Heart left ventricle (tissue), 16 donors: Measurements from ENCODE around the gene CT47C1. TPM values are rescaled to one million over a fixed set of nuclear protein-coding genes. Genes with fewer than 3 reads are reported as not detected.

Source experiments
- ATAC-seq, 4 donors: fragments of 200-7000 bp; cut with Tn5 transposase; one replicate each; pipeline ENCODE4 v1.9.1; 2020 to 2022; ENCODE audit warnings: moderate library complexity in 4 of 4, mild to moderate bottlenecking in 3 of 4, moderate number of reproducible peaks in 1 of 4
- DNase-seq, 5 donors: peaks; one replicate each; pipeline ENCODE4 v3.0.0-alpha.2; 2020
- H3K27ac ChIP-seq, 12 donors: fragments of 200-600 bp; sonication (generic) in 4 of 12; one replicate each; pipeline versions ENCODE4 v1.5.0 to v1.8.0; 2016 to 2022; ENCODE audit warnings: mild to moderate bottlenecking in 2 of 12
- H3K27me3 ChIP-seq, 9 donors: fragments of 200-600 bp; sonication (generic) in 2 of 9; one replicate each; pipeline versions ENCODE4 v1.5.1 to v1.8.0; 2016 to 2022; ENCODE audit warnings: mild to moderate bottlenecking in 3 of 9
- H3K36me3 ChIP-seq, 9 donors: fragments of 200-600 bp; sonication (generic) in 2 of 9; one replicate each; pipeline versions ENCODE4 v1.5.0 to v1.8.0; 2018 to 2022; ENCODE audit warnings: mild to moderate bottlenecking in 2 of 9
- H3K4me1 ChIP-seq, 12 donors: fragments of 200-600 bp; sonication (generic) in 4 of 12; one replicate each; pipeline versions ENCODE4 v1.5.0 to v1.8.0; 2016 to 2022; ENCODE audit warnings: mild to moderate bottlenecking in 3 of 12
- H3K4me3 ChIP-seq, 12 donors: fragments of 200-600 bp; sonication (generic) in 4 of 12; one replicate each; pipeline versions ENCODE4 v1.5.0 to v1.8.0; 2017 to 2022; ENCODE audit warnings: mild to moderate bottlenecking in 9 of 12, moderate library complexity in 4 of 12
- H3K9me3 ChIP-seq, 12 donors: fragments of 200-600 bp; sonication (generic) in 4 of 12; one replicate each; pipeline versions ENCODE4 v1.5.0 to v1.8.0; 2016 to 2022; ENCODE audit warnings: mild to moderate bottlenecking in 1 of 12
- CTCF ChIP-seq, 12 donors: fragments of 200-600 bp; sonication (generic) in 4 of 12; IDR thresholded peaks; one replicate each; pipeline versions ENCODE4 v1.5.0 to v1.8.0; 2018 to 2022; ENCODE audit warnings: antibody characterized with exemption in 12 of 12, mild to moderate bottlenecking in 5 of 12
- POLR2A ChIP-seq, 2 donors: fragments of 450-650 bp; IDR thresholded peaks; one replicate each; pipeline ENCODE4 v1.6.1; 2017; ENCODE audit warnings: antibody characterized with exemption in 2 of 2, mild to moderate bottlenecking in 2 of 2, moderate library complexity in 2 of 2
- WGBS, 4 donors: extraction: QIAGEN DNeasy Blood & Tissue Kit in 2 of 4; methylation state at CpG; one replicate each; pipeline versions ENCODE4 v1.1.5 to v1.1.7; 2013 to 2018; 5-methylcytosine and 5-hydroxymethylcytosine counted together
- intact Hi-C, 10 donors: fragments of 100-400 bp; cut with DNase I; formaldehyde crosslinking; loops; one replicate each; pipeline versions ENCODE4 v1.11.1 to v1.14.2; 2022
- polyA plus RNA-seq, 2 donors: library from polyadenylated mRNA; stranded (reverse); fragments of 200-250 nt; gene quantifications; one replicate each; pipeline ENCODE4 v1.2.3, GENCODE V29; 2013
- total RNA-seq, 9 donors: library from RNA; depleted of rRNA in 2 of 9; stranded (reverse); fragments of >200 nt in 2 of 9; fragmentation: NEBNext Ultra II Directional in 3 of 9; extraction: Animal tissue kit (Norgen Biotek cat#: 25700) in 3 of 9; gene quantifications; one replicate each; pipeline versions ENCODE4 v1.1.0 to v1.2.4, GENCODE V29; 2016 to 2023
- donor health status: ischemic (EF 13 %, LVEDD 7.1; RV severe dilation, severe dysfunction).
- donor health status: healthy with polysubstance abuse.
- donor health status: DM: no; HTN: yes; CAD: no.
- donor health status: DM: no; HTN: no; CAD: no.
- donor health status: ischemic (EF 25% LVEDD 6.9; RV normal size, moderate dysfunction).
- donor health status: ischemic (EF 25% LVEDD 5.7; RV mildly dilated, moderate dysfunction).
- donor health status: healthy.
- donor health status: DM: yes; HTN: yes; CAD: no.
- donor health status: ischemic (EF 35%, LVEDD 5.7; RV mildly dilated, moderate dysfunction).
- donor health status: nonischemic (EF 11% LVEDD 7.7; RV severe dilation, severe dysfunction).
- donor health status: DM: yes; HTN: yes; CAD: no.
- donor health status: PGD.
- donor health status: ischemic (EF 29% LVEDD 5.4; RV normal size, mild dysfunction).
- donor health status: nonischemic (EF 23%, LVEDD 6.1; RV moderate dilation, normal function).

Gene CT47C1
- total and polyA plus RNA-seq, 11 donors, result not detected

GRCh38 chrX:119089619-119090018 is 16.8 kb downstream of the CT47C1 start:
- no peak overlapping the region for H3K27ac ChIP-seq
- no peak for DNase-seq
- intact Hi-C loops, result no loop called here
- H3K36me3 ChIP-seq, result no peaks in the 10 kb centered on the region
- WGBS, 4 donors, result 80 to 100% (median 94%) methylated on average over 1 of the region's 1 CpG
- TF ChIP-seq CTCF (IDR thresholded peaks at IDR 0.05), result no peak
- no peak for TF ChIP-seq POLR2A (IDR thresholded peaks at IDR 0.05)
- peaks cover 0 to 3% (median 0%) of the 10 kb centered on the region in 9 donors for H3K27me3 ChIP-seq
- no peaks in the 10 kb centered on the region for H3K4me1 ChIP-seq
- H3K9me3 ChIP-seq, result no peaks in the 10 kb centered on the region
- H3K4me3 ChIP-seq, result no peak overlapping the region
- ATAC-seq, result no peak

GRCh38 chrX:119090627-119091026 is 17.8 kb downstream of the CT47C1 start:
- H3K27me3 ChIP-seq, result peaks cover 0 to 3% (median 0%) of the 10 kb centered on the region in 9 donors
- intact Hi-C loops, result no loop called here
- H3K4me3 ChIP-seq, result no peak overlapping the region
- no peaks in the 10 kb centered on the region for H3K36me3 ChIP-seq
- no peaks in the 10 kb centered on the region for H3K4me1 ChIP-seq
- H3K9me3 ChIP-seq, result no peaks in the 10 kb centered on the region
- TF ChIP-seq CTCF (IDR thresholded peaks at IDR 0.05) (no peak), POLR2A (IDR thresholded peaks at IDR 0.05) (no peak)
- no peak overlapping the region for H3K27ac ChIP-seq
- no peak for ATAC-seq
- no peak for DNase-seq
- WGBS, 4 donors, result 65 to 80% (median 72%) methylated on average over 1 of the region's 1 CpG

- Histone ChIP-seq H3K4me3 (no peak overlapping the region), H3K27me3 (peaks cover 0 to 3% (median 0%) of the 10 kb centered on the region in 9 donors), H3K4me1 (no peaks in the 10 kb centered on the region), H3K36me3 (no peaks in the 10 kb centered on the region), H3K27ac (no peak overlapping the region), H3K9me3 (no peaks in the 10 kb centered on the region)
- no peak for ATAC-seq
- TF ChIP-seq CTCF (IDR thresholded peaks at IDR 0.05) (no peak), POLR2A (IDR thresholded peaks at IDR 0.05) (no peak)
- DNase-seq, result no peak
- intact Hi-C loops, result no loop called here
- 77 to 90% (median 82%) methylated on average over 7 of the region's 7 CpGs for WGBS, 4 donors
These were observed 21.4 kb downstream of the CT47C1 start for GRCh38 chrX:119093991-119094735.

- Histone ChIP-seq H3K9me3 (no peaks in the 10 kb centered on the region), H3K4me1 (no peaks in the 10 kb centered on the region), H3K27ac (no peak overlapping the region), H3K36me3 (no peaks in the 10 kb centered on the region), H3K4me3 (no peak overlapping the region), H3K27me3 (peaks cover 0 to 3% (median 0%) of the 10 kb centered on the region in 9 donors)
- intact Hi-C loops, result no loop called here
- 51 to 84% (median 68%) methylated on average over 3 of the region's 3 CpGs for WGBS, 4 donors
- no peak for ATAC-seq
- no peak for DNase-seq
- no peak for TF ChIP-seq CTCF (IDR thresholded peaks at IDR 0.05)
- no peak for TF ChIP-seq POLR2A (IDR thresholded peaks at IDR 0.05)
These were observed 22.0 kb downstream of the CT47C1 start for GRCh38 chrX:119094819-119095218.
